Nephron (organoid): Measurements from ENCODE around the gene TSPAN1.

Source experiments
- H3K27ac Mint-ChIP-seq, 3 experiments: 2 replicates each; pipeline ENCODE4 v1.8.0; 2020; ENCODE audit warnings: mixed read lengths in 3 of 3, mild to moderate bottlenecking in 2 of 3, moderate library complexity in 1 of 3
- H3K27me3 Mint-ChIP-seq: 2 replicates; pipeline ENCODE4 v1.8.0; 2021; ENCODE audit warnings: low read depth, mild to moderate bottlenecking, moderate library complexity, mixed read lengths
- H3K36me3 Mint-ChIP-seq: 2 replicates; pipeline ENCODE4 v1.8.0; 2020; ENCODE audit warnings: low read depth, mixed read lengths
- H3K4me1 Mint-ChIP-seq: 2 replicates; pipeline ENCODE4 v1.8.0; 2020; ENCODE audit warnings: mixed read lengths
- H3K4me3 Mint-ChIP-seq, 3 experiments: 2 replicates each; pipeline ENCODE4 v1.8.0; 2020; ENCODE audit warnings: mild to moderate bottlenecking in 3 of 3, mixed read lengths in 3 of 3, moderate library complexity in 2 of 3
- H3K9me3 Mint-ChIP-seq: 2 replicates; pipeline ENCODE4 v1.8.0; 2020; ENCODE audit warnings: mixed read lengths
- TF ChIP-seq, protein P1 (sequence below), 3 experiments: fragments of 200-600 bp; sonication (generic); IDR thresholded peaks; one replicate each; pipeline ENCODE4 v1.5.0; 2021; ENCODE audit warnings: antibody characterized with exemption in 3 of 3; ENCODE audit not compliant: unreplicated experiment in 3 of 3

TSPAN1 gene

DNA sequence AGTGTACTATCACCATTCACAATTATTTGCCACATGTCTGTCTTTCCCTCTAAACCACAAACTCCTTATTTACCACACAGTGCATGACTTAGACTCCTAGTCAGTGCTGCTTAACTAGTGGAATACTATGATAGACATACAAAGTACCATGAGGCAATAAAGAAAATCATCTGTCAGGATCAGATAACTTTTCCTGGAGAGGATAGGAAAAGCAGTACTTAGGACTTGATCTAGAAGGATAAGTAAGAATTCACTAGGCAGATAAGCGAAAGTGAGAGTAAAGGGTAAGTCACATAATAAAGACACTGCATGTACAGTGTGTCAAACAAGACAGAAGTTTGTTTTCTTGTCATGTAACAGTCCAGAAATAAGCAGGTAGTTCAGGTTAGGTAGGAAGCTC, 21.2 kb upstream of the TSPAN1 start:
- TF ChIP-seq, protein P1, sequence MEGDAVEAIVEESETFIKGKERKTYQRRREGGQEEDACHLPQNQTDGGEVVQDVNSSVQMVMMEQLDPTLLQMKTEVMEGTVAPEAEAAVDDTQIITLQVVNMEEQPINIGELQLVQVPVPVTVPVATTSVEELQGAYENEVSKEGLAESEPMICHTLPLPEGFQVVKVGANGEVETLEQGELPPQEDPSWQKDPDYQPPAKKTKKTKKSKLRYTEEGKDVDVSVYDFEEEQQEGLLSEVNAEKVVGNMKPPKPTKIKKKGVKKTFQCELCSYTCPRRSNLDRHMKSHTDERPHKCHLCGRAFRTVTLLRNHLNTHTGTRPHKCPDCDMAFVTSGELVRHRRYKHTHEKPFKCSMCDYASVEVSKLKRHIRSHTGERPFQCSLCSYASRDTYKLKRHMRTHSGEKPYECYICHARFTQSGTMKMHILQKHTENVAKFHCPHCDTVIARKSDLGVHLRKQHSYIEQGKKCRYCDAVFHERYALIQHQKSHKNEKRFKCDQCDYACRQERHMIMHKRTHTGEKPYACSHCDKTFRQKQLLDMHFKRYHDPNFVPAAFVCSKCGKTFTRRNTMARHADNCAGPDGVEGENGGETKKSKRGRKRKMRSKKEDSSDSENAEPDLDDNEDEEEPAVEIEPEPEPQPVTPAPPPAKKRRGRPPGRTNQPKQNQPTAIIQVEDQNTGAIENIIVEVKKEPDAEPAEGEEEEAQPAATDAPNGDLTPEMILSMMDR (IDR thresholded peaks at IDR 0.05; ENCODE audit: unreplicated experiment in 3 of 3), result no peak

DNA sequence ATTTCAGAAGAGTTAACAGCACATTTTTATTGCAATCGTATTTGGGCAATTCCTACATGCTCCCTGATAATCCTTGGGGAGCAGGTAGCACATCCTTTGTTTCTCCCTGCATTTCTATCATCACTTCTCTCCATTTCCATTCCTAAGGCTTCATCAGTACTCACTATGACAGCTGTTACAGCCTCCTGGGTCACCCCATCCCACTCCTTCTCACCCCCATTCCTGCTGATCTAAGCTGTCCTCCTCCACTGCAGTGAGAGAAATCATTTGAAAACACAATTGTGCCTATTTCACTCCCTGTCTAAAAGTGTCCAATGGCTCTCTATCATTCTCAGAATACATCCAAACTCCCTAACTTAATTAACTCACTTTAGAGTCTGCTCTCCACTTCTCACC, 17.0 kb upstream of the TSPAN1 start:
- no peaks in the 10 kb centered on the region for H3K4me1 Mint-ChIP-seq
- H3K27me3 Mint-ChIP-seq, result no peaks in the 10 kb centered on the region
- TF ChIP-seq, protein P1 (IDR thresholded peaks at IDR 0.05; ENCODE audit: unreplicated experiment in 3 of 3), result no peak
- H3K27ac Mint-ChIP-seq, result no peak overlapping the region
- no peaks in the 10 kb centered on the region for H3K9me3 Mint-ChIP-seq
- no peaks in the 10 kb centered on the region for H3K36me3 Mint-ChIP-seq
- no peak overlapping the region for H3K4me3 Mint-ChIP-seq

More for the DNA sequence above, 21.2 kb upstream of the TSPAN1 start:
- Mint-ChIP-seq H3K4me1 (no peaks in the 10 kb centered on the region), H3K27ac (no peak overlapping the region), H3K36me3 (no peaks in the 10 kb centered on the region), H3K4me3 (no peak overlapping the region), H3K27me3 (no peaks in the 10 kb centered on the region), H3K9me3 (no peaks in the 10 kb centered on the region)

DNA sequence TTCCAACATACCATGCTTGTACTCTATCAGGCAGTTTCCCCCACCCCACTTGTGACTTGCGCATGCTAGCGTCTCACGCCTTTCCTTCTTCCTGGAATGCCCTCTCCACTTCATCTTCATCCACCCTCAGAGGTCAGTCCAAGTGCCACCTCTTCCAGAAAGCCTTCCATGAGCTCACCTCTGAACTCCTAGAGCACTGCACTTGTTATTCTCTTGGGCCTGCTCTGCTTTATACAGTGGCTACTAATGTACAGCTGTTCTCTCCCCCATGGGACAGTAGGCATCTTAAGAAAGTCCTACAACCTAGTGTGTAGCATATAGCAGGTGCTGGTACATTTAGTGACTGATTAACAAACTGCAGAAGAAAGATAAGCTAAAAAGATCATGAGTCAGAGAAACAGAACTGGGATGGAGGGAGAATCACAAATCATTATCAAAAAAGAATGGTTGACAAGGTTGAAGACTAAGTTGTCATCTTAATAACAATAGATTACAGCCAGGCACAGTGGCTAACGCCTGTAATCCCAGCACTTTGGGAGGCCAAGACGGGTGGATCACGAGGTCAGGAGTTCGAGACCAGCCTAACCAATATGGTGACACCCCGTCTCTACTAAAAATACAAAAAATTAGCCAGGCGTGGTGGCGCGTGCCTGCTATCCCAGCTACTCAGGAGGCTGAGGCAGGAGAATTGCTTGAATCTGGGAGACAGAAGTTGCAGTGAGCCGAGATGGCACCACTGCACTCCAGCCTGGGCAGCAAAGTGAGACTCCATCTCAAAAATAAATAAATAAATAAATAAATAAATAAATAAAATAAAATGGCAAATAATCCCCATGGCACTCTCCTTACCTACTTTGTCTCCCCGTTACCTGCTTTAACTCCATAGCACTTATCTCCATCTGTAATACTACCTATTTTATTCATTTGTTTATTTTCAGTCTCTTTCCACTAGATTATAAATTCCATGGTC, 16.3 kb upstream of the TSPAN1 start:
- TF ChIP-seq, protein P1 (IDR thresholded peaks at IDR 0.05; ENCODE audit: unreplicated experiment in 3 of 3), result no peak
- H3K4me3 Mint-ChIP-seq, result no peak overlapping the region
- H3K27me3 Mint-ChIP-seq, result peaks cover 3% of the 10 kb centered on the region
- no peaks in the 10 kb centered on the region for H3K9me3 Mint-ChIP-seq
- no peak overlapping the region for H3K27ac Mint-ChIP-seq
- no peaks in the 10 kb centered on the region for H3K4me1 Mint-ChIP-seq
- H3K36me3 Mint-ChIP-seq, result no peaks in the 10 kb centered on the region

DNA sequence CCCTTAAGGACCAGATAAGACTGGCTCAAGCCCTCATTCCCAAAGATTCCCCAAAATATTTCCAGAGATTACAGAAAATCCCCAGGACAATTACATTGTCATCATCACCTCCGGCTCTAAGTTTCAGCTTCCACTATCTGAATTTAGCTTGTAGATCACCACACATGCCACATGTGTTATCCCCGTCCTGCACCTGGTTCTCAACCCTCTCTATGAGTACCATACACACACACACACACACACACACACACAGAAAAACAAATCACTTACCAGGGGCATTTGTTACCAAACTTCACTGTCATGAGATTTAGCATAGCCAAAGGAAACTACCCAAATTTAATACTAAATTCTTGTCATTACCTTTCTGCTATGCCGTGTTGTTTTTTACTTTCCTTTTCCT, 15.4 kb upstream of the TSPAN1 start:
- Mint-ChIP-seq H3K27me3 (peaks cover 9% of the 10 kb centered on the region), H3K4me3 (no peak overlapping the region), H3K9me3 (no peaks in the 10 kb centered on the region), H3K36me3 (no peaks in the 10 kb centered on the region), H3K4me1 (no peaks in the 10 kb centered on the region), H3K27ac (no peak overlapping the region)
- TF ChIP-seq, protein P1 (IDR thresholded peaks at IDR 0.05; ENCODE audit: unreplicated experiment in 3 of 3), result no peak

DNA sequence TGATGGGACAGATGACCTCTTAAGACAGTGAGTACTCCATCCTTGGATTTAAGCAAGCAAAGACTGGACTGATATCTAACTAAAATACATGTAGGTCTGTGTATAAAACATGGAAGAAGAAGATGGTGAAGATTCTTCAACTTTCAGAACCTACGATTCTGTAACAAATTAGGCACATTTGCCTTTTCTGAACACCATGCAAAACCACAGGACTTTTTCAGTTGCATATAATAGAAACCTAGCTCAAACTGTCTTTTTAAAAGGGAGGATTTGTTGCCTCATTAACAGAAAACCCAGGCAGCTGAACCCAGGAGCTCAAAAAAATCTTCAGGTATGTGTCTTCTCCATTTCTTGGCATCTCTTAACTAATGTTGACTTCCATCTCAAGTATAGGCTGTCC, 14.7 kb upstream of the TSPAN1 start:
- Mint-ChIP-seq H3K4me1 (no peaks in the 10 kb centered on the region), H3K4me3 (no peak overlapping the region), H3K27me3 (peaks cover 13% of the 10 kb centered on the region), H3K9me3 (no peaks in the 10 kb centered on the region), H3K27ac (no peak overlapping the region), H3K36me3 (no peaks in the 10 kb centered on the region)
- TF ChIP-seq, protein P1 (IDR thresholded peaks at IDR 0.05; ENCODE audit: unreplicated experiment in 3 of 3), result no peak
